Measurements from ENCODE around the gene BNC2. TPM values are rescaled to one million over a fixed set of nuclear protein-coding genes. Genes with fewer than 3 reads are reported as not detected.

BNC2 gene
- total RNA-seq, 1 experiment from 2014 or later: 0.20 TPM

- Mint-ChIP-seq H3K4me1 (ENCODE audit: low read depth, unreplicated experiment) (peaks cover 6% of the 10 kb centered on the region), H3K36me3 (ENCODE audit: insufficient read depth, unreplicated experiment) (peaks cover 6% of the 10 kb centered on the region), H3K4me3 (ENCODE audit: unreplicated experiment) (no peak overlapping the region), H3K27me3 (ENCODE audit: insufficient read depth, unreplicated experiment) (no peaks in the 10 kb centered on the region), H3K27ac (ENCODE audit: unreplicated experiment) (no peak overlapping the region), H3K9me3 (ENCODE audit: unreplicated experiment) (peaks cover 8% of the 10 kb centered on the region)
- H3K36me3 ChIP-seq (ENCODE audit: control insufficient read depth, insufficient read depth, low read length): no peaks in the 10 kb centered on the region
- peaks cover 8% of the 10 kb centered on the region for H3K4me1 ChIP-seq
- 0 out of 2 replicates have a peak, but pooled peaks cover 5% of the 10 kb centered on the region for H3K9me3 ChIP-seq
- TF ChIP-seq, protein P1, sequence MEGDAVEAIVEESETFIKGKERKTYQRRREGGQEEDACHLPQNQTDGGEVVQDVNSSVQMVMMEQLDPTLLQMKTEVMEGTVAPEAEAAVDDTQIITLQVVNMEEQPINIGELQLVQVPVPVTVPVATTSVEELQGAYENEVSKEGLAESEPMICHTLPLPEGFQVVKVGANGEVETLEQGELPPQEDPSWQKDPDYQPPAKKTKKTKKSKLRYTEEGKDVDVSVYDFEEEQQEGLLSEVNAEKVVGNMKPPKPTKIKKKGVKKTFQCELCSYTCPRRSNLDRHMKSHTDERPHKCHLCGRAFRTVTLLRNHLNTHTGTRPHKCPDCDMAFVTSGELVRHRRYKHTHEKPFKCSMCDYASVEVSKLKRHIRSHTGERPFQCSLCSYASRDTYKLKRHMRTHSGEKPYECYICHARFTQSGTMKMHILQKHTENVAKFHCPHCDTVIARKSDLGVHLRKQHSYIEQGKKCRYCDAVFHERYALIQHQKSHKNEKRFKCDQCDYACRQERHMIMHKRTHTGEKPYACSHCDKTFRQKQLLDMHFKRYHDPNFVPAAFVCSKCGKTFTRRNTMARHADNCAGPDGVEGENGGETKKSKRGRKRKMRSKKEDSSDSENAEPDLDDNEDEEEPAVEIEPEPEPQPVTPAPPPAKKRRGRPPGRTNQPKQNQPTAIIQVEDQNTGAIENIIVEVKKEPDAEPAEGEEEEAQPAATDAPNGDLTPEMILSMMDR (IDR thresholded peaks at IDR 0.05; ENCODE audit: insufficient read depth in 1 of 2, low read depth in 1 of 2, low read length in 1 of 2, severe bottlenecking in 1 of 2, unreplicated experiment in 1 of 2): no peak
- H3K27me3 ChIP-seq (replicated peaks; ENCODE audit: control insufficient read depth, insufficient read depth, low read length): no peaks in the 10 kb centered on the region
- no peak overlapping the region for H3K4me3 ChIP-seq (ENCODE audit: low read depth, low read length)
- intact Hi-C loops (cut with micrococcal nuclease; ENCODE audit: unreplicated experiment): no loop called here
- no TSS peak for BruUV-seq (replicated peaks)
- ChIA-PET POLR2A (no interaction called here), CTCF (no interaction called here)
- DNase-seq: no peak
Observed at GRCh38 chr9:16417161-16417560, 453.3 kb downstream of the BNC2 start.

GRCh38 chr9:16414451-16414850 is 456.0 kb downstream of the BNC2 start:
- Mint-ChIP-seq H3K27ac (ENCODE audit: unreplicated experiment) (no peak overlapping the region), H3K4me3 (ENCODE audit: unreplicated experiment) (no peak overlapping the region), H3K27me3 (ENCODE audit: insufficient read depth, unreplicated experiment) (no peaks in the 10 kb centered on the region), H3K9me3 (ENCODE audit: unreplicated experiment) (peaks cover 18% of the 10 kb centered on the region), H3K4me1 (ENCODE audit: low read depth, unreplicated experiment) (peaks cover 7% of the 10 kb centered on the region), H3K36me3 (ENCODE audit: insufficient read depth, unreplicated experiment) (peaks cover 6% of the 10 kb centered on the region)
- Histone ChIP-seq H3K4me3 (ENCODE audit: low read depth, low read length) (no peak overlapping the region), H3K9me3 (0 out of 2 replicates have a peak, but pooled peaks cover 5% of the 10 kb centered on the region), H3K36me3 (ENCODE audit: control insufficient read depth, insufficient read depth, low read length) (no peaks in the 10 kb centered on the region), H3K27me3 (replicated peaks; ENCODE audit: control insufficient read depth, insufficient read depth, low read length) (no peaks in the 10 kb centered on the region), H3K4me1 (peaks cover 8% of the 10 kb centered on the region)
- POLR2A ChIA-PET: no interaction called here
- CTCF ChIA-PET: no interaction called here
- intact Hi-C loops (cut with micrococcal nuclease; ENCODE audit: unreplicated experiment): no loop called here
- no peak for DNase-seq
- TF ChIP-seq, protein P1 (IDR thresholded peaks at IDR 0.05; ENCODE audit: insufficient read depth in 1 of 2, low read depth in 1 of 2, low read length in 1 of 2, severe bottlenecking in 1 of 2, unreplicated experiment in 1 of 2): no peak
- BruUV-seq (replicated peaks): no TSS peak

- Histone ChIP-seq H3K27me3 (replicated peaks; ENCODE audit: control insufficient read depth, insufficient read depth, low read length) (no peaks in the 10 kb centered on the region), H3K9me3 (0 out of 2 replicates have a peak, but pooled peaks cover 5% of the 10 kb centered on the region), H3K4me3 (ENCODE audit: low read depth, low read length) (no peak overlapping the region), H3K36me3 (ENCODE audit: control insufficient read depth, insufficient read depth, low read length) (no peaks in the 10 kb centered on the region), H3K4me1 (peaks cover 8% of the 10 kb centered on the region)
- no peaks in the 10 kb centered on the region for H3K27me3 Mint-ChIP-seq (ENCODE audit: insufficient read depth, unreplicated experiment)
- ChIA-PET CTCF (no interaction called here), POLR2A (no interaction called here)
- intact Hi-C loops (cut with micrococcal nuclease; ENCODE audit: unreplicated experiment): no loop called here
- peaks cover 7% of the 10 kb centered on the region for H3K4me1 Mint-ChIP-seq (ENCODE audit: low read depth, unreplicated experiment)
- H3K27ac Mint-ChIP-seq (ENCODE audit: unreplicated experiment): no peak overlapping the region
- no TSS peak for BruUV-seq (replicated peaks)
- H3K4me3 Mint-ChIP-seq (ENCODE audit: unreplicated experiment): no peak overlapping the region
- H3K36me3 Mint-ChIP-seq (ENCODE audit: insufficient read depth, unreplicated experiment): peaks cover 6% of the 10 kb centered on the region
- DNase-seq: peak; percentile 40 to 63
- peaks cover 18% of the 10 kb centered on the region for H3K9me3 Mint-ChIP-seq (ENCODE audit: unreplicated experiment)
- TF ChIP-seq, protein P1 (IDR thresholded peaks at IDR 0.05; ENCODE audit: insufficient read depth in 1 of 2, low read depth in 1 of 2, low read length in 1 of 2, severe bottlenecking in 1 of 2, unreplicated experiment in 1 of 2): no peak
Observed at GRCh38 chr9:16413509-16414016, 456.9 kb downstream of the BNC2 start.

All from Caco-2 (cell line).